ENCODE data around the gene CD2AP. TPM values are rescaled to one million over a fixed set of nuclear protein-coding genes. Genes with fewer than 3 reads are reported as not detected.

Gene CD2AP
- total RNA-seq, 4 donors from 2014 or later, result 21.1 to 27.3 (median 22.9) TPM

- no peak for DNase-seq (ENCODE audit: low spot score)
- ATAC-seq (ENCODE audit: low FRiP score), result no peak
- TF ChIP-seq CTCF (IDR thresholded peaks at IDR 0.05), result no peak
Measured at GRCh38 chr6:47661960-47662359, 184.4 kb downstream of the CD2AP start.

- ATAC-seq (ENCODE audit: low FRiP score) (no peak), DNase-seq (ENCODE audit: low spot score) (no peak)
- no peak for TF ChIP-seq CTCF (IDR thresholded peaks at IDR 0.05)
Measured at GRCh38 chr6:47663462-47664216, 186.1 kb downstream of the CD2AP start.

- TF ChIP-seq CTCF (IDR thresholded peaks at IDR 0.05), result no peak
Measured at GRCh38 chr6:47665112-47665511, 187.5 kb downstream of the CD2AP start.

GRCh38 chr6:47669684-47670513 lies 192.3 kb downstream of the CD2AP start:
- no peak for TF ChIP-seq CTCF (IDR thresholded peaks at IDR 0.05)
- ATAC-seq (ENCODE audit: low FRiP score) (no peak), DNase-seq (ENCODE audit: low spot score) (no peak)

More at GRCh38 chr6:47665112-47665511, 187.5 kb downstream of the CD2AP start:
- DNase-seq (ENCODE audit: low spot score) (no peak), ATAC-seq (ENCODE audit: low FRiP score) (no peak)

GRCh38 chr6:47670851-47671250 lies 193.3 kb downstream of the CD2AP start:
- TF ChIP-seq CTCF (IDR thresholded peaks at IDR 0.05), result no peak
- ATAC-seq (ENCODE audit: low FRiP score) (no peak), DNase-seq (ENCODE audit: low spot score) (no peak)

GRCh38 chr6:47671777-47672176 lies 194.2 kb downstream of the CD2AP start:
- DNase-seq (ENCODE audit: low spot score), result no peak
- ATAC-seq (ENCODE audit: low FRiP score), result no peak
- no peak for TF ChIP-seq CTCF (IDR thresholded peaks at IDR 0.05)
